Measurements from ENCODE around the gene GAS7.

The GAS7 gene

DNA sequence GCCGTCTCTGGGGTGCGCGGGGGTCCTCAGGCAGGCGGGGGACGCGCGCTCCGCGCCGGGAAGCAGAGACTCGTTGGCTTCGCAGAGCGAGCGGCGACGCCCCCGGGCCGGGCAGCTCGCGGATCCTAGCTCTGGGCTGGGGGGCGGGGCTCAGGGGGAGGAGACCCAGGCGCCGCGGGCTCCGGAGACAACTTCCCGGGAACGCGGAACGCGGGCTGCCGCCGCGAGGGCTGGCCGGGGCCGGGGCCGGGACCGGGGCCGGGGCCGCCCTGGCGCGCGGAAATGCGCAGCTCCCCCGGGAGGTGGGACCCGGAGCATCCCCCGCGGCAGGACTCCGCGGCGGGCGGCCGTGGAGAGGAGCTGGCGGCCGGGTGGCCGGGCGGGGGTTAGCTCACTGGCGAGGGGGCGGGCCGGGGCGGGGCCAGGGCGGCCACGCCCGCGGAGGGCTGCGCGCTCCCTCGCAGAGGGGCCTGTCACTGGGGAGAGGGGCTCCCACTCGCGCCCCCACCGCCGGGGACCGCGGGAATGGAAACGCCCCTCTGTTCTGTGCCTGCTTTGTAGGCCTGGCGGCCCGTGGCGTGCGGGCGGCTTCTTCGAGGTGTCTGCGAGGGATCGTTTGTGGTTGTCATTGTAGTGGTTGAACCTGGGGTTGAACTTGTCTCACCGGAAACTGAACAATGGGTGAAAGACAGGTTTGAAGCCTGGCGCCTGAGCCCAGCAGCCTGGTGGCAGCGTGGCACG is at the start of gene GAS7:
Gene GAS7, minus strand, starts transcription at position 98 of the 741 bp plus-strand sequence.
- DNase-seq (ENCODE audit: low read depth in 2 of 2): peak; percentile 8 to 30

DNA sequence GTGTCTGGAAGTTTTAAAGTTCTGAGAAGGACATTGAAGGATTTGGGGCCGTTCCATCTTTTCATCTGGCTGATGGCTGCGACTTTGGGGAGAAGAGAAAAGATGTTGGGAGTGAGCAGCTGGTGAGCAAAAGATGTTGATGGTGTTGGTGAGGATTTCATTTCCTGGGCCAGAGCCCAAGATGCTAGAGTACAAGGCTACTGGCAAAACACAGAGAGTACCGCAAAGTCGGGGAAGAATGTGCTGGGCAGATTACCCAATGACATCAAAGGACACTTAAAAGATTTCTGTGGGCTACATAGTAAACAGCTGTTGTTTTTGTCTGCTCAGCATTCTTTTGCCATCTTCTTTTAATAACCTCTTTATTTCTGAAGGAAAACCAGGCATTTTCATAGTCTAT is 49.4 kb upstream of the GAS7 start:
- no peak for DNase-seq (ENCODE audit: low read depth in 2 of 2)

DNA sequence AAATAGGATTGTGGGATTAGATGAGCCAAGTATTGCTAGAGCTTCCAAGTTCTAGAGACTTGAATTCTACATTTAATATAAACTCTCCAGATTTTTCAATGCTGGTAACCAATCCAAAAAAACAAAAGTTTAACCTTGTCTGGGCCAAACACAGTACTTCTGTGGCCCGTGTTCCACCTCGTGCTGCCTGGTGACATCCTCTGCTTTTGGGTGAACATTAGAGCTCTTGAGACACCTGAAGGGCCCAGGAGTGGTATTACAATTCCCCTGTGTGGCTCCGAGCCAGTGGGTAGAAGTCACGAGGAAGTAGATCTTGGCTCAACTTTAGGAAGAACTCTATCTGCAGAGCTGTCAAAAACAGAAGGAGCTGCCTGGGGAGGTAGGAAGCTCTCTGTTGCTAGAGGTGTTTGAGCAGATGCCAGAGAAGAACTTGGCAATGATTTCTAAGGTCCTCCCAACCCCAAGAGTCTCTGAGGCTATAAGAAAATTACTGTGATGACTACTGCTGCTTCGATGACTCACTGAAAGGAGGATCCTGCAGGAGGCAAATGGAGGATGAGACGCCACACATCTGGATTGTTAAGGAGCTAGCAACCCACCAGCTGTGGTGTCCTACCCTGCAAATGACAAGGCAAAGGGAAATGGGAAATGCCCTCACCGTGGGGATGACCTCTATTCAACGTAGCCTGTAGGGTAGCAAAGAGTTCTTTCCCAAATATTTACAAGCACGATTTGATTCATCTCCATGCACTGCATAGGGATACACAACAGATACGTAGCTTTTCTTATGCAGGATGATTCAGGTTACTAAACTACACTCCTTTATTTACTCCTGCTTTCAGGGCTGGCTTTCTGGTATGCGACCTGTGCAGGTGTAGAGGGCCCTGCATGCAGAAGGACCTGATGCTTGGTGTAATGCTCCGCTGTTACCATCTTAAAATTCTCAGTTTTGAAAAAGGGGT is 45.8 kb upstream of the GAS7 start:
- no peak for DNase-seq (ENCODE audit: low read depth in 2 of 2)

DNA sequence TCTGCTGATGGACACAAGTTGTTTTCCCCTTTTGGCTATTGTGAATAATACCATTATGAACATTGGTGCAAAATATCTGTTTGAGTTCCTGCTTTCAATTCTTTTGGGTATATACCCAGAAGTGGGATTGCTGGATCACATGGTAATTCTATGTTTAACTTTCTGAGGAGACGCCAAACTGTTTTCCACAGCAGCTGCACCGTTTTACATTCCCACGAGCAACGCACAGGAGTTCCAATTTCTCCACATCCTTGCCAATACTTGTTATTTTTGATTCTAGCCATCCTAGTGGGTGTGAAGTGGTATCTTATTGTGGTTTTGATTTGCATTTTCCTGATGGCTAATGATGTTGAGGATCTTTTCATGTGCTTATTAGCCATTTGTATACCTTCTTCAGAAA is 43.4 kb upstream of the GAS7 start:
- DNase-seq (ENCODE audit: low read depth in 2 of 2): no peak

DNA sequence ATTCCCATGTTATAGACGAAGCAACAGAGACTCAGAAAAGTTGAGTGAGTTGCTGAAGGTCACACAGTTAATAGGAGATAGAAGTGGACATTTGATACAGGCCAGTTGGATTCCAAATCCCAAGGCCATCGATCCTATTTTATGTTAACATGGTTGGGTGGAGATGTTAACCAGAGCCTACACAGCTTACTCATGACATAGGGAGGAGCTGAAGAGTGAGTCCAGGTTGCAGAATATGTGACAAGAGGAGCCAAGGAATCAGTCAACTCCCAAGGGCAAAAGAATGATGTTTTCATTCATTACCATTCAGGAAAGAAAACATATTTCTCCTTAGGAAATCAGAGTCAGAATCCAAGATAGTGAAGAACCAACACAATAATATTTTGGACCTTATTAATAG is 40.3 kb upstream of the GAS7 start:
- no peak for DNase-seq (ENCODE audit: low read depth in 2 of 2)

DNA sequence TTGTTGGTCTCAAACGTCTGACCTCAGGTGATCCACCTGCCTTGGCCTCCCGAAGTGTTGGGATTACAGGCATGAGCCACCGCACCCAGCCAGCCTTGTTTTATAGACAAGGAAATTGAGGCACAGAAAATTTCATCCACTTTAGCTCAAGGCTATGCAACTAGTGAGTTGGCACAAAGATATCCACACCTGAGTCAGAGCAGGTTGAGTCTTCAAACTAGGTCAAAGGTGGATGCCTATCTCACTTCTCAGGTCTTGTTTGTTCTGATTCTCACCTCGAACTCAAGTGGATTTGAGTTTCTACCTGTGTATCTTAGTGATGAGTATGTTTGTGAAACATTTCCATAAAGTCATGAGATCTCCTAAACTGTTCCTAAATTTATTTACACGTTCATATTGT is 35.6 kb upstream of the GAS7 start:
- DNase-seq (ENCODE audit: low read depth in 2 of 2): no peak

DNA sequence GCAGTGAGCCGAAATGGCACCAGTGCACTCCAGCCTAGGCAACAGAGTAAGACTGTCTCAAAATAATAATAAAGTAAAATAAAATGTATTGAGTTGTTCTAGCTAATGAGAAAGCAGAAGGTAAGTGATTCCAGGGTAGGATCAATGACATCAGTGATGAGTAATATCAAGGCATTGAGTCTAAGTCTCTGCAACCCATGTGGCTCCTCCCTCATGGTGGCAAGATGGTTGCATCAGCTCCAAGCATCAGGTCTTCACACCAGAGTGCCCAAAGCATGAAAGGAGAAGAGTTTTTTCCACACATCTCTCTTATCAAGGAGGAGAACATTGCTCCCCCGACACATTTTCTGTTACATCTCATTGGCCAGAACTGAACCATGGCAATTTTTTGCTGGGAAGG is 34.8 kb upstream of the GAS7 start:
- no peak for DNase-seq (ENCODE audit: low read depth in 2 of 2)

DNA sequence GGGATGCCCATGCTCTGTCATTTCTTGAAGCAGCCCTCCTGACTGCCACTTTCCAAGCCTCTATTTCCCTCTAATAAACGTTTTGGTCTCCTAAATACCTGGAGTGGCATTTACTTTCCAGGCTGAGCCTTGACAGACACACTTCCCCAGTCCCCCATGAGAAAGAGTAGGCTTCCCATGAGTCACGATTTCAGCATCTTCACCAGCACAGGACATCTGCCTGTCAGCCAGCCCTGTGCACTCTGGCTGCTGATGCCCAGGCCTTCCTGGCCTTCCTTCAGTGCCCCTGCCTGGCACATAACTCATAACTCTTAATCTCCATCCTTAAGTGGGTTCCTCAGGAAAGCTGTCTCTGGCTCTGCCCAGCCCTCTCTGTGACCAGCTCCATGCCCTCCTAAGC is 30.8 kb upstream of the GAS7 start:
- no peak for DNase-seq (ENCODE audit: low read depth in 2 of 2)

DNA sequence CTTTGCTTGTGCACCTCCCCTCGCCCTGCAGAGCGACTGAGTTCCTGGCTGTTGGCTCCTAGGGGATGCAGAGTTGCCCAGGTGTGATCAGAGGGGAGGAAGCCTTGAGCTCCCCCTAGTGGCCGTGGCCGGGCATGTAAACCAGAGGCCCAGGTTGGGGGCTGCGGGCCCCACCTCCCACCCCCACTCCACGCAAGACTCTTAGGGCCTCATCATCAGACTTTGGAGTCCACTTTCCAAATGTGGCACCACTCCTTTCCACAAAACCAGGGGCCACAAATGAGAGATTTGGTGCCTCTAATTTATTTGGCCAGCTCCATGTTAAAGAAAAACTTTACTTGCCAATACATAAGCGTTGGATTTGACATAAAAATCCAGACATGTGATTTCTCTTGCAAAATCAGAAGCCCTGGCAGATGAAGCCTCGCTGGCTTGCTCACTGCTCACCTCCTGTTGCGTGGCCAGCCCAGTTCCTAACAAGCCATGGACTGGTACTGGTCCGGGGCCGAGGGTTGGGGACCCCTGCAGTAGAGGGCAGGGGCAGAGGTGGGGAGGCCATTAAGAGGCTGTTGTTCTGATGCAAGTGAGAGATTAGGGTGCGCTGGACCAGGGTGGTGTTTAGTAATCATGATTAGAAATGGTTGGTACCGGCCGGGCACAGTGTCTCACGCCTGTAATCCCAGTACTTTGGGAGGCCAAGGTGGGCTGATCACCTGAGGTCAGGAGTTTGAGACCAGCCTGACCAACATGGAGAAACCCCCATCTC is 28.7 kb upstream of the GAS7 start:
- peak; percentile 14 to 26 for DNase-seq (ENCODE audit: low read depth in 2 of 2)

DNA sequence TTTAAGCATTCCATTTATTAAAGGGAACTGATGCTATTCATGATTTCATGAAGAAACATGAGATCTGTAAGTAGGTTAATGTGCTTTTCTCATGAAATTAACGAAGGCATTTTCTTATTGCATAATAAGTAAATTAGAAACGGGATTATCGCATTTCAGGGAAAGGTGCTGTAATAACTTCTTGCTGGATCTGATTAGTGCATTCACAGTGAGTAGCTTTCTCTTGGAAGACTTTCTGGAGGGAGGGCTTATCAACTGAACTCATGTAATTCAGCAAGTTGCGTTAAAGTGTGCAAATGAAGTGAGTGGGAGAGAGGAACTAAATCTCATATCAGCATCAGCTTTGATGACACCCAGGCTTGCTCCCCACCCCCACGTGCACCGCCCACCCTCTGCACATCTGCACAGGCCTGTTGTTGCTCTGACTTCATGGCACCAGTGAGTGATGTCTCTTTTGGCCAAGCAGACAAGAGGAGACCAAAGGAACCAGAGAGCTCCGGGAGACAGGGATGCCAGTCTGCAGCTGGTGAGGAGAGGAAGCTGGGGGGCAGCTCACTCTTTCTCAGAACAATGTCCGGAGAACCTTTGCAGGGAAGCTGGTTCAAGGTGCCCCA is 26.3 kb upstream of the GAS7 start:
- DNase-seq (ENCODE audit: low read depth in 2 of 2): no peak

DNA sequence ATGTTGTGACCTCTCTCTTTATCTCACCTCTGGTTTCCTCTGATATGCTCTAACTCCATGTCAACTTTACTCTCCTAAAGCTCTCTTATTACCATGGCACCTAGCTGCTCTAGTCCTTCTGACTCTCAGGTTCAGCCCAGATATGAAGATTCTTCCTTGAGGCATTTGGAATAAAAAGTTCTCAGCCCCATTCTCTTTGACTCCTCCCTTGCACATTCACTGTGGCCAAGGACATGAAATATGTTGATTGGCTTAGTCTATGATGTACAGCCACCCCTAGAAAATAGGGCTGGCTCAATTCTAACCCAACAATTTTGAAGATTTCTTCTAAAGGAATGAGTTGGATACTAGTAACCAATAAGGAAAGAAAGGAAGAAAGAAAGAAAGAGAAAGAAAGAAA is 20.8 kb upstream of the GAS7 start:
- no peak for DNase-seq (ENCODE audit: low read depth in 2 of 2)

DNA sequence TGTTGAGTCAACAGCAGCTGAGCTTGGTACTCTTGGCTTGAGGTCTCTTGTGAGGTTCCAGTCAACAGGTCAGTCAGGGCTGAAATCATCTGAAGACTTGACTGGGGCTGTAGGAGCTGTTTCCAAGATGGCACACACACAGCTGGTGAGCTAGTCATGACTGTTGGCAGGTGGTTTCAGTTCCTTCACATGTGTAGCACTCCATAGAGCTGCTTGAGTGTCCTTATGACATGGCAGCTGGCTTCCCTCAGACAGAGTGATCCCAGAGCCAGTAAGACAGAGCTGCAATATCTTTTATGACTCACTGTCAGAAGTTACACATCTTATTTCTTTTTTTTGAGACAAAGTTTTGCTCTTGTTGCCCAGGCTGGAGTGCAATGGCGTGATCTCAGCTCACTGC is 19.5 kb upstream of the GAS7 start:
- DNase-seq (ENCODE audit: low read depth in 2 of 2): no peak

DNA sequence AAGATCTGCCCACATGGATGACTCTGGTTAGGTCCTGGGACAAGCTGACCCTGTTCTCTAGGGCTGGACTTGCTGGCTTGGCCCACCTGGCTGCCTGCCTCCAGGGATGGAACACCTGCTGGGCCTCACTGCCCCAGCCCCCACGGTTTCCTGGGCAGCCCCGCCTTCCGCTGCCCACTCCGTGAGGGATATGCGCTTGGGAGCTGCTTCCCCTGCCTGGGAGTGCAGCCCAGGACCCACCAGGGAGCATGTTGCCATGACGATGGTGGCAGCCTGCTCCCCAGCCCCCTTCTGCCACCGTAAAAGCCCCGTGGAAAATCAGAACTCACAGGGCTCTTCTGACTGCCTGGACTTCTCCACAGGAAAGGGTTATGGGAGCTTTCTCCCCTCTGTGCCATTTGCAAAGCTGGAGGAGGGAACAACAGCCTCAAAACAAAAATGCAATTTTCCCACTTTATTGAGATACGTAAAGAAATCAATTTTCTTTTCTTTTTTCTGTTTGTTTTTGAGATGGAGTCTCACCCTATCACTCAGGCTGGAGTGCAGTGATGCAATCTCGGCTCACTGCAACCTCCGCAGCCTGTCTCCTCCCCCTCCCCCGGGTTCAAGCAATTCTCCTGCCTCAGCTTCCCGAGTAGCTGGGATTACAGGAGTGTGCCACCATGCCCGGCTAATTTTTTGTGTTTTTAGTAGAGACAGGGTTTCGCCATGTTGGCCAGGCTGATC is 18.0 kb upstream of the GAS7 start:
- no peak for DNase-seq (ENCODE audit: low read depth in 2 of 2)

DNA sequence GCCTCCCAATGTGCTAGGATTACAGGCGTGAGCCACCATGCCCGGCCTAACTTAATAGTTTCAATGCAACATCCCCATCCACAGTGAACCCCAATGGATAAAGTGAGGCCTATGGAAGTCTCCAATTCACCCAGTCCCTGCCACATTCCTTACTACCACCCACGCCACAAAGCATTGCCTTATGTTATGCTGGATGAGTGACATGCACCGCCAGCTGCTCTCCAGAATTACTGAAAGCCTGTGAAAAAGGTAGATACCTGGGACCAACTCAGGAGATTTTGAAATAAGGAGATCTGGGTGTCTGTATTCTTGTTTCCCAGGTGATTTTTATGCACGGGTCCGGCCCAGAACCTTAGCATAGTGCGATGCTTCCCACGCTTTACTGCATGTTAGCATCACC is 16.9 kb upstream of the GAS7 start:
- no peak for DNase-seq (ENCODE audit: low read depth in 2 of 2)

DNA sequence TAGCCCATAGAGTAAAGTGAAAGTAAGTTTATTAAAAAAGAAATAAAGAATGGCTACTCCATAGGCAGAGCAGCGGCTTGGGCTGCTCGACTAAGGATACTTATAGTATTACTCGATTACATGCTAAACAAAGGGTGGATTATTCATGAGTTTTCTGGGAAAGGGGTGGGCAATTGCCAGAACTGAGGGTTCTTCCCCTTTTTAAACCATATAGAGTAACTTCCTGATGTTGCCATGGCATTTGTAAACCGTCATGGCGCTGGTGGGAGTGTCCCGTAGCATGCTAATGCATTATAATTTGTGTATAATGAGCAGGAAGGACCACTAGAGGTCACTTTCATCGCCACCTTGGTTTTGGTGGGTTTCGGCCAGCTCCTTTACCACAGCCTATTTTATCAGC is 13.3 kb upstream of the GAS7 start:
- DNase-seq (ENCODE audit: low read depth in 2 of 2): no peak

DNA sequence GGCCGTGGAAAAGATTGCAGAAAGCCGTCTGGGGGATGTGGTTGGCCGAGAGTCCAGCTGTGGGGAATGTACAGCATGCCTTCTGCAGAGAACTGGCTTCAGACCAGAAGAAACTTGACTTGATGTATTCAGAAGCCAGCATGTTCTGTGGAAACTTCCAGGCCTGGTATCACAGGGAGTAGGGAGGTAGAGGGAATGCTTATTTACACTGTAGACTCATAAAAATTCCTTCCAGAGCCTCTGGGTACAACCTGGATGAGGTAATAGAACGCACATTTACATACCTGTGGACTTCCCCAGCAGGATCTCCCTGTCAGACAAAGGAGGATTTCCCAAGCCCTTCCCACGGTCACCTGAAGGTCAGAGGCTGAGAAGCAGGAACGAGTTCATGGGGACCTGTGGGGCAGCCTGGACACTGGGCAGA is 11.8 kb upstream of the GAS7 start:
- DNase-seq (ENCODE audit: low read depth in 2 of 2): no peak

DNA sequence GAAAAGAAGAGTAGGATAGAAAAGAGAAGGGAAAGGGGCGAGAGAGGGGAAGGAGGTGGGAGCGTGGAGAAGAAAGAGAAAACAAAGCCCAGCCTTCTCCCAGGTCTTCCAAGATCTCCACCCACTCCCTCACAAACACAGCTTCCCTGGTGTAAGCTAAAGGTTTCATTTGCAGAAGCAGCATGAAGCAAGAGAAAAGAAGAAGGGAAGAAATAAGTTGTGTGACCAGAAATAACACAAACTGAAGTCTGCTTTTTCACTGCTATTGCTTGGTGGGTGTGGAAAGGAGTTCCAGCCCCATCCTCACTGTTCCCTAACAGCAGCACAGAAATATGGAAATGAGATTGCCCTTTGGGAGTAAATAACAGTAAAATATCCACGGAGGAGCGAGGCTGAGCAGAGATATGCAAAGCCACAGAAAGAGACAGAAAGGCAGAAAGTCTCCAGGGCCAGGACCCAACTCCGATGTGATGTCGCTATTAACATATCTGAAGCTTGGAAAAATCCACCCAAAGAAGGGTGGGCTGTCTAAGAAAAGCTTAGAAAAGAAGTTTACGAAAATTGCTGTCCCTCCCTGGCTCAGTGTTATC is 10.3 kb upstream of the GAS7 start:
- no peak for DNase-seq (ENCODE audit: low read depth in 2 of 2)

DNA sequence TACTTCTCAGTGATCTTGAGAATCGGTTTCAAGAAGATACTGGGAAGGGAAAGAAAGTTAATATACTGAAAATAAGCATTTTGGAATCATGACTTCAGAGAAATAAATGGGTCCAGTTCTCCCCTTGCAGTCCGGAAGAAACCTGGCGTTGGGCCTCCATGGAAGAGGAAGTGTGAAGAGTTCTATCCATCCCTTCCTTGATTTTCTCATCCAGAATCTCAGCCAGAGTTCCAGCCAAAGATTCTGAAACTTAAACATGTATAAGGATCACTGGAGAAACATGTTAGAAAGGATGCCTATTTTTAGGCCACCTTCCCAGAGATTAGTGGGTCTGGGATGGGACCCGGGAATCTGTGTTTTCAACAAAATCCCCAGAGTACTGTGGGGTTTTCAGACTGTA is 8.7 kb upstream of the GAS7 start:
- DNase-seq (ENCODE audit: low read depth in 2 of 2): no peak

DNA sequence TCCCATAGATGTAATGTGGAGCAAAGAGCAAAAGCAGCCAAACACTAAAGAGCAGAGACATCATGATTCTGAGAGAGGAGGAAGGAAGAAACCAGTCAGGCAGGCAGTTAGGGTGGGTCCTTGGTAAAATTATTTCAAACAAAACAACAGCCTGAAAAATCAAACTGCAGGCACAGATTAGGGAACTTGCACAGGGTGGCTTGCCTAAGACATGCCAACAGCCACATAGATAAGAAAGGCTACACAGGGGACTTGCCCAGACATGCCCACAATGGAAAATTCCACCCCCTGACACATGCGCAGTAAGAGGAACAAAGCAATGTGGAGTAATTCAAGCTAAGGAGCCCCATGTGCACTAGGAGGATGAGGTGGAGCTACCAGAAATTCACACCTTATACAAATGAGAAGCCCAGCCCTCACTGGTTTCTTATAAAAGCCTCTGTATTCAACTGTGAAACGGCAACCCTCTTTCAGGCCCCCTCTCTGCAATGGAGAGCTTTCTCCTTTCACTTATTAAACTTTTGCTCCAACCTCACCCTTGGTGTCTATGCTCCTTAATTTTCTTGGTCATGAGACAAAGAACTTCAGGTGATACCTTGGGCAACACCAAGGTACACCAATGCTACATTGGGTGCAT is 7.3 kb upstream of the GAS7 start:
- no peak for DNase-seq (ENCODE audit: low read depth in 2 of 2)

DNA sequence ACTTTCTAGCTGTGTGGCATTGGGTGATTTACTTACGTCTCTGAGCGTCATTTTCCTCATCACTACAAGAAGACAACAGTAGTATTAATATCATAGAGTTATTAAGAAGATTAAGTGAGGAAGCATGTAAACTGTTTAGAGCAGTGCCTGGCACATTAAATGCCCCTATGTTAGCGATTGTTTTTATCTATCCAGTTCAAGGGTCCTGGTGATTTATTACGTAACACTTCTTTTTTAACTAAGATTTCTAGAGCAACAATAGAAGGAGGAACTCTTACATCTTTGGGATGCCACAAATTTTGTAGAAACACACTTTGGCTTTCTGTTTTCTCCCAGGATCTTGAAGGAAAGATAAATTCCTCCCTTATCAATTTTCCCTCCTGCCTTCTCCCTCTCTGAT is 3.3 kb upstream of the GAS7 start:
- DNase-seq (ENCODE audit: low read depth in 2 of 2): no peak
